GM19193 (cell line): Measurements from ENCODE around the gene EN1.

Experiments used
- POLR2A ChIP-seq: IDR thresholded peaks from 4 replicates; pipeline ENCODE4 v1.6.1; 2011; ENCODE audit not compliant: insufficient read depth, insufficient read length; ENCODE audit errors: extremely low read depth

The EN1 gene

DNA sequence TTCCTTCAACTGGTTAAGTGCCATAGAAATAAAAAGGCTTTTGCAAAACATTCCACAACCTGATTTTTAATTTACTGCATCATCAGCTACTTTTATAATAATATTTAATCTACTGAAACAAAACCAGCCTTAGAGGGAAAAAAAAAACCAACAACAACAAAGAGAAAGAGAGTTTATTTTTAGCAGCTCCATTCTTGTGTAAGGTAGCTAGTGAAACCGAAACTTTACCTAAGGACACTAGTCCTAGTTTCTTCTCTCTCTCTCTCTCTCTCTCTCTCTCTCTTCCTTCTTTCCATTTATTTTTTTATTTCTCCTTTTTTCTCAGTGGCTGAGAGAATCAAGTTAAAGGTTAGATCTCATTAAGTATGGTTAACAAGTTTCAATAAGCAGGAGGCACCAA is 21.4 kb downstream of the EN1 start:
- TF ChIP-seq POLR2A, result no peak

DNA sequence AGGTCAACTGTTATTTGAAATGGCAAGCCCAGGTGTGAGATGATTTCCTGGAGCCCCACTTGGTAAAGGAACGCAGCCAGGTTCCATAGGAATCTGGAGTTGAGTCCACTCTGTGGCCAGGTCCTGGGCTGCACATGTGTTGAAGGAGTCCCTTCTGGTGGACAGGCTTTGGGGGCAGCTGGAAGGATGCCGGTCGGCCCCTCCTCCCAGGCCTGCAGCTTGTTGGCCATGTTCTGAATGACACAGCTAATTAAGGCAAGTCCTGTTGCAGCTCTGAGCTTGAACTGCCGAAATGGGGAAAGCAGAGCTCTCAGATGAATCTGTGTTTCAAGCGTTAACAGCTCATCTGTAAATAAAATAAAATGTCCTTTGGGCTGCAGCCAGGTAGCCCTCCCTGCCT is 23.8 kb downstream of the EN1 start:
- no peak for TF ChIP-seq POLR2A

DNA sequence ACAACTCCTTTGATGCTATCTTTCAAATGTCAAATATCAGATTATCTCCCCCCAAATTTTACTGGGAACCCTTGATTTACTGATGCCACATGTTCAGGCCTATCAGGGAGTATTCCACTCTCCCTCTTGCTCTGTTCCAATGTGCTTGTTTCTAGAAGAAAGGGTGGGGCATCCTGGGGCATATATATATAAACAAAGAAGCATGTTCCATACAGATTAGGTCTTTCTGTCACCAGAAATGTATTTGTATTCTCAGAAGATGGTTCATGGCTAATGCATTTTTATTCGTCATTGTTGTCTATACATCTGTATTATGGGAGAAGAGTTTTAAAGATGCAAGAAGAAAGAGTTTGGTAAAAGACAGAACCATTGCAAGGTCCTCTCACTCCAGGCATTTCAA is 24.9 kb downstream of the EN1 start:
- no peak for TF ChIP-seq POLR2A

DNA sequence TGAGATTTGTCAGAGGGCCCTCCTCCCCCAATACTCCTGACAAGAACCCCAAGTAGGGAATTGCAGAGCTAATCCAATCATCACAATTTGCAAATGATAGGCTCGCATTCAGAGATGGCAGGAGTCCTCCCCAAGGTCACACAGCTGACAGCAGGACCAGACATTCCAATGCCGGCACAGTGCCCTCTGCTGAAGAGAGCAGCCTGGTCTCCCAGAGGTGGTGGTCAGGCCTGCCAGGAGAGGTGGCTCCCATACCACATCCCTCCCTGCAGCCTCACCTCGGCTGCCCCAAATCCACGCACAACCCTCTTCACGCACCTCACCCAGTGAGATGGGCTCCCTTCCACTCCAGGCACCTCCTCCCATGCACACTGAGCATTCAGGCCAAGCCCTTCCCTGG is 25.4 kb downstream of the EN1 start:
- TF ChIP-seq POLR2A, result no peak

DNA sequence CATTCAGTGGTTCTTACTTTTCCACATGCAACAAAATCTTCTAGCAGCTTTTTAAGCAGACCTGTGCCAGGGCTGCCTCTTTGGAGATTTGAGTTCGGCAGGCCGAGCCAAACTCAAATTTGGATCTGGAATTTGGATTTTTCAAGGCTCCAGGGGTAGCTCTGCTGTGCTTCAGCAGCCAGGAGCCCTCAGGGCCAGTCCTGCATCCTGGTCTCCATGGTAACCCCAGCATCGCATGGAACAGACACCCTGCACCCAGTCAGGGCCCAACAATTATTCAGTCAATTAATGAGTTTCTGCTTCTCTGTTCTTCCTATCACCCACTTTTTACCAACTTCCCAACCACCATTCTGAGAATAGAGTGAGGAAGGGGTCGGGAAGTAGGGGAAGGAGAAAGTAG is 30.0 kb downstream of the EN1 start:
- TF ChIP-seq POLR2A, result no peak

DNA sequence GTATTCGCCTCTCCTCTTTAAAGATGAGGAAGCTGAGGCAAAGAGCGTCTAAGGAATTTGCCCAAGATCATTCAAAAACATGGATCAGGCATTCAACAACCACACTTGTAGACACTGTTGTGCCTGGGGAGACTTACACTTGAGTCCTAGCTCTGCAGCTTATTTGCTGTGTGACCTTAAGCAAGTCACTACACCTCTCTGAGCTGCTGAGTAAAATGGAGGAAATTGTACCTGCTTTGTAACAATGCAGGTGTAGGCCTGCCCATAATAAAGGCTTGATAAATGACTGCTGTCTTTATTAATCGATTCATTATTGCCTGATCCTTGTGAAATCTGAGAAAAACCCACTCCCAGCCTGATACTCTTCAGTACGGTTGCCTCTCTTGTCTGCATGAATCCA is 30.8 kb downstream of the EN1 start:
- no peak for TF ChIP-seq POLR2A

DNA sequence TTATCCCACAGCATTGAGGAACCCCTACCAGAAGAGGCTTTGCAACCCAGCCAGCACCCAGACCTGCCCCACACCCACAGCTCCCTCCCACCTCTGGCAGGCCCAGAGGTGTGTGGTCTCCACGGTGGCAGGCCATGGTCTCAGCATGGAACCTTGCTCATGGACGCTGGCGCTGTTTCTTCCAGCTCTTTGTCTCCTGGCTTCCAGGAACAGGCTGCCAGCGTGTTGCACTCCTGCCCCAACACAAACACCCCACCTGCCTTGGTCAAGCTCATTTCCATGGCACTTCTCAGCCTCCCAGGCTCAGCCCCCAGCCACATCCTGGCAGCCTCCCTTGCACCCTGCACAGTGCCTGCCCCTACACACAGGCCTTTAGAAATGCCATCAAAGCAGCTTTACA is 31.7 kb downstream of the EN1 start:
- no peak for TF ChIP-seq POLR2A

DNA sequence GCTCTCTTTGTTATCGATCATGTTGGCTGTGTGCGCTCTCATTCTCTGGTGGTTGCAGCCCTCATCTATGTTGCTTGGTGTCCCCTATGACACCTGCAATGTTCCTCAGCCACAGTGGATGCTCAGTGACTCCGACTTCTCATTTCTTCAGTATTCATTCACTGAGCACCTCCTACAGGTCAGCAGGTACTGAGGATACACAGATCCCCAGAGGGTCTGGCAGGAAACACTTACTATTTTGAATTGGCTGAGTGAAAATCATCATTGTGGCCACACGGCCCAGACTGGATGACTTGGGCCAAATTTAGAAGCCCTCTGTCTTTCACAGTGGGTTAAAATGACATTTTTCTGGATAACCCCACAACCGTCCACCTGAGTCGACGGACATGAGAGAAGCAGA is 32.1 kb downstream of the EN1 start:
- no peak for TF ChIP-seq POLR2A

DNA sequence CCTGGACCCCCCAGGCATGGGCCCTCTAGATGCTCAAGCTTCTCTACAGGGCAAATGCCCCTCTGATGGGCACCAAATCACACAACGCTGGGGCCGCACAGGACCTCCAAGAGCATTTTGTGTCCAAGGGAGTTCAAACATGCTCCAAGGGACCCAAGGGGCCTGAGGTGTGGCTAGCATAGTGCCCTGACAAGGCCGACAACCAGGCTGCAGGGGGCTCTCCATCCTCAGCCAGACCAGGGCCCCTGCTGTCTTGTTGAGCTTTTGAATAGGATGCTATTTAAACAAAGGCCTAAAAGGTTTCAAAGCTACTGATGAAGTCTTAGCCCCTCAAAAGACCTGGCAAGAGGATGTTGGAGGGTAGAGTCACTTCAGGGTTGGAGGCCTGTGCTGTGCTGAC is 33.1 kb downstream of the EN1 start:
- TF ChIP-seq POLR2A, result no peak

DNA sequence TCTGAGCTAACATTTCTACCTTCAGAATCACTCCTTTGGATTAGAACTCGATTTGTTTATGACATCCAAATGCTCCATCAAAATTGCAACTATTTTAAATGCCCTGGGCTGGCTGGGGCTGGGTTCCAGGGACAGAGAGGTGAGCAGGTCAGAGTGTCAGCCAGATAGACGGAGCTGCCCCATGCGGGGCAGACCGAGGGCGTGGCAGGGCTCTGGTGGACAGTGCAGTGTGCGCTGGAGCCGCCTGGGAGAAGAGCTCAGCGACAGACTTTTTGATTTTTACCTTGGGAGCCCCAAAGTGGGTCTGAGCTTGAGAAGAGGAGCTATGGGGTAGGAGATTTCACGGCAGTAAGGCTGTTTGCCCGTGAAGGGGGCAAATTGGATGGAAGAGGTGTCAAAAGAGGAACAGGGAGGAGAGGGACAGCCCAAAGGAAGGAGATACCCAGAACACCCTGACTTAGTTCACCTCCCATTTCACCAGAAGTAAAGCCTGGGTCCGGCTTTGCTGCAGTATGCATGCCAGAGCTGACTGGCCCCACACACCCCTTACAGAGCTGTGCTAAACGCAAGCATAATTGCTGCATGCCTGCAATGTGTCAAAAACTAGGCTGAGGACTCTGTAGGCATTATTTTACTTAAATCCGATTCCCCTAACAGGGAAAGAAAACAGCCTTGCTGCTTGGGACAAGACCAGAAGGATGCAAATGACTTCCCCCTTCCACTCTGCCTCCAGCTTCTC is 33.7 kb downstream of the EN1 start:
- no peak for TF ChIP-seq POLR2A

DNA sequence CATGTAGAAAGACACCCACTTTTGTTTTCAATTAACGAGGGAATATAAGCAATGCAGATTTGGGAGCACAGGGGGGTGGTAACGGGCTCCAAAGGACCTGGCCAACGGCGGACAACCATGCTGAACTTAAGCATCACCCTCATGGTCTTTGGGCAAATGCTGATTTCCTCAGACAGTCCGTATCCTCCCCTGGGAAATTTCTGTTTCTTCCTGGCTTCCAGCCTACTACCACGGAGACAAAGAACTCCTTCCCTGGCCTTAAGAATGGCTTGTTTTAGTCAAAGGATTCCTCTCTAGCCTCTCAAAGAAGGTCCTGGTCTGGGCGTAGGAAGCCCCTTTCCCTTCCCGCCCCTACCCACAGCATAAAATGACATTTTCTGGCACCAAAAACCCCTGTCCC is 34.3 kb downstream of the EN1 start:
- TF ChIP-seq POLR2A, result no peak

DNA sequence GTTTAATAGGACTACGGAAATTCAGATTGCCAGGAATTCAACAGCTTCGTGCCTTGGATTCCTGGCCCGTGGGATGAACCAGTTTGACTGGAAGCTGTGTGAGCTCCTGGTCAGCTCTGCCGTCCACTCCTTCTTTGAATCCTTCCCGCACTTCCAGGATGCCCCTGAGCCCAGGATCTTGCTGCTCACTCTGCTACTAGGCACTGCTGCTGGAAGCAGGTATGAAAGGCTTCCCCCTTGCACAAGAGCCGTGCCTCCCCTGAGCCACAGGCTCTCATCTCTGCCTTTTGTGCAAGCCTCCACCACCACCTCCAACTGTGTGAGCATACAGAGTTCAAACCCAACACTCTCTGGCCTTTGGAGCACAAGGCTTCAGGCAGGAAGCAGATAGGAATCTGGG is 34.9 kb downstream of the EN1 start:
- no peak for TF ChIP-seq POLR2A

DNA sequence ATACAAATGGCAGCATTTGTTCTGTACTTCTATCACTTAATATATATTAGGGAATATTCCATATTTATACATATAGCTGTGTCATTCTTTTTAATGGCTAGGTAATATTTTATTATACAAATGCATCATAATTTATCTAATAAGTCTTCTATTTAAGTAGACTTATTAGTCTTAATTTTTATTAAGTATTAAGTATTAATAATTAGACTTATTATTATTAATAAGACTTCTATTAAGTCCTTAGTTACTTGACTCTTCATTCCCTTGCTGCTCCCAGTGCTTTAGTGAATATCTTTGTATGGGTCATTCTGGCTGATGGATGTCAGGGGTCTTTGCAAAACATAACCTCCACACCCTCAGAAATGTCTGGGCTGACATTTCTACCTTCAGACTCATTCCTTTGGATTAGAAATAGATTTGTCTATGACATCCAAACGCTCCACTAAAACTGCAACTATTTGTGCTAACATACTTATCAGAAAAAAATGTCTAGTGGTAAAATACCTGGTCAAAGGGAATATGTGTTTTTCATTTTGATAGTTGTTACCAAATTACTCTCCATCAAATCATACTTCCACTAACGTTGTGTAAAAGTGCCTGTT is 35.8 kb downstream of the EN1 start:
- no peak for TF ChIP-seq POLR2A

DNA sequence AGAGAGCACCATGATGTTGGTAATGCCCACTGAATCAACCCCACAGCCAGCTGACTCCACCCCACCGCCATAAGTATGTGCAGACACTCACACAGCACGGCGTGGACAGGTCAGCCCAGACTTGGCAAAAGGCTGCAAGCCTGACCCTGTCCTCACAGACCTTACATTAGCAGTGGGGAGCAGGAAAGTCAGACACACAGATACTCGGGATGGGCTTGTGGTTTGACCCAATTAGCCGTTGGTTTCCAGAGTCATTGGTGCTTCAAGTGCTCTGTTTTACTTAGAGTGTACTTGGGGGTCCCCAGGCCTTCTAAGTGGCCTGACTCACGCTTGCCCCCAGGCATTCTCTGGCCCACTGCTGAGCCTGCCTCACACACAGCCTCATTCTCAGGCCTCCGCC is 36.7 kb downstream of the EN1 start:
- no peak for TF ChIP-seq POLR2A

DNA sequence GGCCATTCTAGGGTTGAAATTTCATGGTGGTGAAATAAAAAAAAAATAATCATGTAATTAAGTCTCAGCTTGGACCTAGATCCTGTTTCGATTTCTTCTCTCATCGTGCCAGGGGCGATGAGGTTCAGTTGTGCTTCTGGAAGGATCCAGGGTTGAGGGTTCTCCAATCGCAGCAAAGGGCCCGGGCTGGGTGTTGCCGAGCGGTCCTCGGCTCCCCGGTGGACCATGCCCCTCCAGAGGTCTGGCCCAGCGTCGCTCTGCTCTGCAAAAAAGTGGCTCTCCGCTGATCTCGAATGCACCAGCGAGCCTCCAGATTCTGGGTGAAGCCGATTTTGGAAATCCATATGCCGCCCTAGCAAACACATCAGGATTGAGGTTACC is 39.0 kb downstream of the EN1 start:
- TF ChIP-seq POLR2A, result no peak

DNA sequence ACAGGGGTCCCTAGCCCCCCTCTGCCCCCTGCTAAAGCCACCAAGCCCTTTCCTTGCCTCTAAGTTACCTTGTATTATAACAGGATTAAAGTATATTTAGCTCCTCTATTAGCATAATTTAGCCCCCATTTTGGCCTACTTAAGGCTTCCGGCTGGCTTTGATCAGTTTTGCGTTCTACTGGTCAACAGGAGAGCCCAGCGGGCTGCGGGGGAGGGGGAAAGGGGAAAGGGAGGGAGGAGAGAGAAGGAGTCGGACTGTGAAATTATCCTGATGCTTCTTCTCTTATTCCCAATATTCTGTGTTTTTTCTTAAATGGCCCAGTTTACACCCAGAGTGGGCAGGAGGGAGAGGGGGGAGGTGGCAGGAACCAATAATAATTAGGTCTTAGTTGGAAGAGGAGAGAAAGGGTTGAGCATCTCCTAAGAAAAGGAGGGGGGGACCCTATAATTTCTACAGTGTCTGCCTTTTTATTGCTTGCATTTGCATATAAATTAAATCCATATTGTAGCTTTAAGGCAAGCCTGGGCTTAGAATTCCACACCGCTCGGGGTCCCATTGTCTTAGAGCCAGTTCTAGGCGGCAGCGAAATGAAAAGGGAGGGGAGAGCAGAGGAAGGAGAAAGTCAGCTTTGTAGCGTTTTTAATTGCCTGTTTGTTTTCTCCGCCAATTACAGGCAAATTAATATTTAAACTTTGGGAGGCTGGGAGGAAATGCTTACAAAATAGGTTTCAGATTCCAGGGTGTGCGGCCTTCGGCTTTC is 39.6 kb downstream of the EN1 start:
- no peak for TF ChIP-seq POLR2A
